ENCODE results near the gene RGL2.

DNA sequence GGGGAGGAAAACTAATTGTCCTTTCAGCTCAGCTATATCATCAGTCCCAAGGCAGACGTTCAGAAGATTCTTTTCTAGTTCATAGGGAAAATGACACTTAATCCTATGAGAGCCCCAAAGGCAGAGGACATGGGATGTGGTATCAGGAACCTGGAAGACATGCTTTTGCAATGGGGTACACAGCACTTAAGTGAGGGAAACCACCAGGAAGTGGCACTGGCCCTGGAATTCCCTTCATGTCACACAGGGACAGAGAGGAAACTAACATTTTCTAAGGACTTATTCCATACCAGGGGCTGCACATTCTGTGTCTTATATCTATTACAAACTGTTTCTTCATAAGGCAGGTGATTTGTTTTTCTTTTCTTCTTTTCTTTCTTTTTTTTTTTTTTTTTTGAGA is 55.3 kb downstream of the RGL2 start:
- TF ChIP-seq, protein P1, sequence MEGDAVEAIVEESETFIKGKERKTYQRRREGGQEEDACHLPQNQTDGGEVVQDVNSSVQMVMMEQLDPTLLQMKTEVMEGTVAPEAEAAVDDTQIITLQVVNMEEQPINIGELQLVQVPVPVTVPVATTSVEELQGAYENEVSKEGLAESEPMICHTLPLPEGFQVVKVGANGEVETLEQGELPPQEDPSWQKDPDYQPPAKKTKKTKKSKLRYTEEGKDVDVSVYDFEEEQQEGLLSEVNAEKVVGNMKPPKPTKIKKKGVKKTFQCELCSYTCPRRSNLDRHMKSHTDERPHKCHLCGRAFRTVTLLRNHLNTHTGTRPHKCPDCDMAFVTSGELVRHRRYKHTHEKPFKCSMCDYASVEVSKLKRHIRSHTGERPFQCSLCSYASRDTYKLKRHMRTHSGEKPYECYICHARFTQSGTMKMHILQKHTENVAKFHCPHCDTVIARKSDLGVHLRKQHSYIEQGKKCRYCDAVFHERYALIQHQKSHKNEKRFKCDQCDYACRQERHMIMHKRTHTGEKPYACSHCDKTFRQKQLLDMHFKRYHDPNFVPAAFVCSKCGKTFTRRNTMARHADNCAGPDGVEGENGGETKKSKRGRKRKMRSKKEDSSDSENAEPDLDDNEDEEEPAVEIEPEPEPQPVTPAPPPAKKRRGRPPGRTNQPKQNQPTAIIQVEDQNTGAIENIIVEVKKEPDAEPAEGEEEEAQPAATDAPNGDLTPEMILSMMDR (IDR thresholded peaks at IDR 0.05; ENCODE audit: insufficient read depth, low read length) = no peak
- TF ChIP-seq, protein P2, sequence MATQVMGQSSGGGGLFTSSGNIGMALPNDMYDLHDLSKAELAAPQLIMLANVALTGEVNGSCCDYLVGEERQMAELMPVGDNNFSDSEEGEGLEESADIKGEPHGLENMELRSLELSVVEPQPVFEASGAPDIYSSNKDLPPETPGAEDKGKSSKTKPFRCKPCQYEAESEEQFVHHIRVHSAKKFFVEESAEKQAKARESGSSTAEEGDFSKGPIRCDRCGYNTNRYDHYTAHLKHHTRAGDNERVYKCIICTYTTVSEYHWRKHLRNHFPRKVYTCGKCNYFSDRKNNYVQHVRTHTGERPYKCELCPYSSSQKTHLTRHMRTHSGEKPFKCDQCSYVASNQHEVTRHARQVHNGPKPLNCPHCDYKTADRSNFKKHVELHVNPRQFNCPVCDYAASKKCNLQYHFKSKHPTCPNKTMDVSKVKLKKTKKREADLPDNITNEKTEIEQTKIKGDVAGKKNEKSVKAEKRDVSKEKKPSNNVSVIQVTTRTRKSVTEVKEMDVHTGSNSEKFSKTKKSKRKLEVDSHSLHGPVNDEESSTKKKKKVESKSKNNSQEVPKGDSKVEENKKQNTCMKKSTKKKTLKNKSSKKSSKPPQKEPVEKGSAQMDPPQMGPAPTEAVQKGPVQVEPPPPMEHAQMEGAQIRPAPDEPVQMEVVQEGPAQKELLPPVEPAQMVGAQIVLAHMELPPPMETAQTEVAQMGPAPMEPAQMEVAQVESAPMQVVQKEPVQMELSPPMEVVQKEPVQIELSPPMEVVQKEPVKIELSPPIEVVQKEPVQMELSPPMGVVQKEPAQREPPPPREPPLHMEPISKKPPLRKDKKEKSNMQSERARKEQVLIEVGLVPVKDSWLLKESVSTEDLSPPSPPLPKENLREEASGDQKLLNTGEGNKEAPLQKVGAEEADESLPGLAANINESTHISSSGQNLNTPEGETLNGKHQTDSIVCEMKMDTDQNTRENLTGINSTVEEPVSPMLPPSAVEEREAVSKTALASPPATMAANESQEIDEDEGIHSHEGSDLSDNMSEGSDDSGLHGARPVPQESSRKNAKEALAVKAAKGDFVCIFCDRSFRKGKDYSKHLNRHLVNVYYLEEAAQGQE (IDR thresholded peaks at IDR 0.05; ENCODE audit: insufficient replicate concordance, low read depth) = no peak
- TF ChIP-seq POLR2AphosphoS5 (IDR thresholded peaks at IDR 0.05; ENCODE audit: low read depth) (no peak), GABPA (IDR thresholded peaks at IDR 0.05; ENCODE audit: low read depth) (no peak), SPI1 (IDR thresholded peaks at IDR 0.05; ENCODE audit: borderline replicate concordance, low read depth) (no peak)
